Midbrain (tissue), 1 donor: ENCODE measurements around the gene DENND4C.
"Not testable (repeated sequence)": the region's sequence is repeated elsewhere in the genome, so short reads cannot be mapped to it uniquely, and the experiment has no call there.

Experiments used
- DNase-seq: peaks from one replicate; lab custom pipeline; 2025; lab: John Stamatoyannopoulos, UW

The DENND4C gene

DNA sequence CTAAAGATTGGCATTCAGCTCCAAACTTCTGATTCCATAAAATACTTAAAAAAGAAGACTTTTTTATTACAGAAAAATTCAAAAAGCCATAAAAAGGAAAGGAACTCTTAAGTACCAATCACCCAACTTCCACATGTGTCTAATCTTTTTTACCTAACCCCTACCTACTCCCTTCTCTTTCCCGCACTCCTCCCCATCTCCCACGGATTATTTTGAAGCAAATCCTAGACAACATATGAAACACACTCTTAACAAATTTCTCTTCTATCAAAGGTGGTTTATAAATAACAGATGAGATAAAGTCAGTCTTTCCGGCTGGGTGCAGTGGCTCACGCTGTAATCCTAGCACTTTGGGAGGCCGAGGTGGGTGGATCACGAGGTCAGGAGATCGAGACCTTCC, 5.9 kb upstream of the DENND4C start:
- no peak for DNase-seq

DNA sequence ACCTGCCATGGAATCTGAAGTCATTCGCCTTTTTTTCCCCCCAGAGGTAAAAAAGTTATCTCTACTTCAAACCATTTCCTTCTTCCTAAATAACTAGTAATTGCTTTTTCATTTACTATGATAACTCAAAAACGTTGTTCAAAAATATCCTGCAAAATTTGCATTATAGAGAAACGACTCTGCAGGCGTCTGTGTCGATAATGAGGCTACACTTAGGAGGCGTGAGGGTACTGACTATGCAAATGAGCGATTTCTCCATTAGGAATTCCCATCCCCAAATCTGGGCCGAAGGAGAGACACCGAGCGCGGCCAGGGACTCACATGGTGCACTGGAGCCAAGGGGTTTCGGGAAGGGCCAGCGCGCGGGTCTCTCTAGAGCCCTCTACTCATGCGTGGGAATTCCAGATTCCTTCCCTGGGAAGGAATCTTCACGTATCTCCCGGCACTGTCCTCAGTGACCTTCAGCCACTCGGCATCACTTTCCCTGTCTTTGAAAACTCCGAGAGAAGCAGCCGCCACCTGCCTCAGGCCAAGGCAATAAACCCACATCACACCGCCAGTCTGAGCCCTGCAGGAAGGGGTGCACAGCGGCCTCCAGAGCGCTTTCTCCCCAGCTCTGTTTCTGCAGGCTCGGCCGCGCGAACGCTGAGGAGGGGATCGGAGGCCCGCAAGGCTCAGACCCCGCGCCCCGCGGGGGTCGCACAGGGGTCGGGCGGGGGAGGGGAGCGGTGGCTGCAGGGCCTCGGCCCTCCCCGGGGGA, 718 bp upstream of the DENND4C start:
- no peak for DNase-seq

DNA sequence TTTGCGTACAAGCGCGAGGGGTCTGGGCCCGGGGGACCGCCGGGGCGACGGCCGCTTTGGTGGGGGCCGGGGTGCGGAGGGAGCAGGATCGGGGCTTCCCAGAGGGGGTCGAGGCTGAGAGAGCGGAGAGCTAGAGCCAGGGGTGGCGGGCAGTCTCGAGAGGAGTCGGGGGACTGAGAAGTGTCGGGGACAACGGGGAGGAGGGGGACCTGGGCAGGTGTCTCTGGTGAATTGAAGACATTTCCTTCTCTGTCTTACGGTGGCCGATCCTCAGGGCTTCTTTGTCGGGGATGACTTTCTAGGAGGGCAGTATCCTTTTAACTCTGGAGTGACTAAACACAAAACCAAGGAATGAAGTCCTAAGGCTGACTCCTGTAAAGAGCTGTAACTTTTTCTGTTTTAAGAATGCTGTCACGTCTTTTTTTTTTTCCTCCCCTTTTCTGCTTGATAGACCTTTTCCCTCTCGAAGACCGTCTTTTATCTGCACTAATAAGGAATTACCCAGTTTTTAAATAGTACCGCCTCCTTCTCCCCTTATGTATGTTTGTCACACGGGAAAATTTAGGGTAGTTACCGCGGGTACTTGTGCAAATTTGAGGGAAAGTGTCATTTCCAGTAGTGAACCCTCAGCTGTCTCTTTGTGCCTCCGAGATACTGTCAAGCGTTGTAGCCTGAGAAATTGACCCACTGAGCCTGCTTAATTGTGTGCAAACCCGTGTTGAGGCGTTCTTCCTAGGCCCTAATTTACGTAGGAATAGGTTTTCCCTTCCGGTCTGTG, 822 bp downstream of the DENND4C start:
- peak; percentile 43 for DNase-seq

DNA sequence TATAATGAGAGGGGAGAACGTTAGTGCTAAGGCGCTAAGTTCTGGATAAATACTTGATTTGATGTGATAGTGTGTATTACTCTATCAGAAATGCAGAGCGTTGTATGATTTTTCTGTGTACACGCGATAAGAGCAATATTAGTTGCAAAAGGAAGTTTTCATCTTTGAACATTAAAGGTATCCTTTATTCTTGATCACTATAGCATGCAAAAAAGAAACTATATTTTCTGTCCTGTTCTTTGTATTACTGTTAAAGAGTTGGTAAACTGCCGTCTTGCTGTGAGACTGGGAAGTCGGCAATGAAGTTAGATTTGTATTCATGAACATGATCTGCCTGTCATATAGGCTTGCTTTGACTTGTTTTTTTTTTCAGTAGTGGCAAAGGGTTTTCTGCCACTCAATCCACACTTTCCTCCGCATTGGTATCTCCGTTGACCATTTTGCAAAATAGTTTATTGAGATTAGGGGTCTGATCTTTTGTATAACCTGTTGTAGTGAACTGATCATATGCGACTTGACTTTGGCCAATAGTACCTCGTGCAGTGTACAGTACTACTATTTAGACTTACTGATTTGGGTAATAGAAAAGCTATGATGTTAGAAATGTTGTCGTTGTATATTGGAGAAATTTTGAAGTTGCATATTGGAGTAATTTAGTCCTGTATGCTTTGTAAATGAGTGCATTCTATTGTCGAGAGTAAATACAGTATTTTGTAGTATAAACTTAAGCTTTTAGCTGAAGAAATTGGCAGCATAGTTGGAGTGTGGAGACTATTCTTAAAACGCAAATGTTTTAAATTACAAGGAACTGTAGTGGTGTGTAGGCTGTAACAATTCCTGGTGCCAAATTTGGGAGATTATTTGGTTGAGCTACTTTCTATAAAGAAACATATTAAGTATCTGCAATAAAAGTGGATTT, 1.7 kb downstream of the DENND4C start:
- DNase-seq = no peak

DNA sequence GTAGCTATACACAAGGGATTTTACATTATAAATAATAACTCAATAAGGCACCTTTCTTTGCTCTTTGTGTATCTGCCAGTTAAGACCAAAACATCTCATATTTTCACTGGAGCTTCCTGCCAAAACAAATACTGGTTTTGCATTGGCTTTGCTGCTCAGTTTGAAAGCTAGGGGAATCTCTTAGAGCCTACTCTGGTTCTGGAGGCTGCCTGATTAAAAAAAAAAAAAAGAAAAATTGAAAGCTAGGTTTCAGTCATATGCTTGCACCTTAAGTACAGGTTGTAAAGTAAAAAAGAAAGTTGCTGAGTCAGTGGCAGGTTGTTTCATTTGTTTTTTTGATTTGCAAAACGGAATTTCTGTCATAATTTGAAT, 2.3 kb downstream of the DENND4C start:
- DNase-seq = no peak

DNA sequence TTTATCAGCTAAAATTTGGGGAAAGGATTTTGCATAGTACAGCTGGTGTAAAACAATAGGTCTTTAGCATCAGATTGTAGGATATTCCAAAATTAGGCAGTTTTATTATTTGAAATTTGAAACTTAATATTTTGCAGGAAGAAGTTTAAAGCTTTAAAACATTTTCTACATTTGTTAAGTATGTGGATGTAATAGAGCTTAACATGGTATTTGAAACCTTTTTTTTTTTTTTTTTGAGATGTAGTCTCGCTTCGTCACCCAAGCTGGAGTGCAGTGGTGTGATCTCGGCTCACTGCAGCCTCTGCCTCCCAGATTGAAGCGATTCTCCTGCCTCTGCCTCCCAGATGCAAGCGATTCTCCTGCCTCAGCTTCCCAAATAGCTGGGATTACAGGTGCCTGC, 2.9 kb downstream of the DENND4C start:
- DNase-seq = no peak

DNA sequence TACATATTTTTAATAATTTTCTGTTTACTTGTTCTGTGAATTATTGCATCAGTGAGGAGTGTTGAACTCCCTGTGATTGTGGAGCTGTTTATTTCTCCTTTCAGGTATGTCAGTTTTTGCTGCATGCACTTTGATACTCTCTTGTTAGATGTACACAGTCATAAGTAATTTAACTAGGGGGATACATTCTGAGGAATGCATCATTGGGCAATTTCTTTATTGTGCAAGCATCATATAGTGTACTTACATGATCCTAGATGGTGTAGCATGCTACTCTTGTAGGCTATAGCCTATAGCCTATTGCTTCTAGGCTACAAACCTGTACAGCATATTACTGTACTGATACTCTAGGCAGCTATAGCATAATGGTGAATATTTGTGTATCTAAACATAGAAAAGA, 9.5 kb downstream of the DENND4C start:
- DNase-seq = no peak

DNA sequence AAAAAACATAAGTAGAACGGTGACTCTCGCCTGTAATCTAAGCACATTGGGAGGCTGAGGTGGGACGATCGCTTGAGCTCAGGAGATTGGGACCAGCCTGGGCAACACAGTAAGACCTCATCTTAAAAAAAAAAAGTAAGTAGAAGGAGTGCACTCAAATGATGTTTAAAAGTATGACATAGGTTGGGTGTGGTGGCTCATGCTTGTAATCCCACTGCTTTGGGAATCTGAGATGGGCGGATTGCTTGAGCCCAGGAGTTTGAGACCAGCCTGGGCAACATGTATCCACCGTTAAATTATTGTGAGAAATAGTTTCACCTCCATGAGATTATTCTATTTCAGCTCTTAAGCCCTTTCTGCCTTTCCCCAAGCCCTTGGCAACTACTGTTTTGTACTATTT, 11.2 kb downstream of the DENND4C start:
- no peak for DNase-seq

DNA sequence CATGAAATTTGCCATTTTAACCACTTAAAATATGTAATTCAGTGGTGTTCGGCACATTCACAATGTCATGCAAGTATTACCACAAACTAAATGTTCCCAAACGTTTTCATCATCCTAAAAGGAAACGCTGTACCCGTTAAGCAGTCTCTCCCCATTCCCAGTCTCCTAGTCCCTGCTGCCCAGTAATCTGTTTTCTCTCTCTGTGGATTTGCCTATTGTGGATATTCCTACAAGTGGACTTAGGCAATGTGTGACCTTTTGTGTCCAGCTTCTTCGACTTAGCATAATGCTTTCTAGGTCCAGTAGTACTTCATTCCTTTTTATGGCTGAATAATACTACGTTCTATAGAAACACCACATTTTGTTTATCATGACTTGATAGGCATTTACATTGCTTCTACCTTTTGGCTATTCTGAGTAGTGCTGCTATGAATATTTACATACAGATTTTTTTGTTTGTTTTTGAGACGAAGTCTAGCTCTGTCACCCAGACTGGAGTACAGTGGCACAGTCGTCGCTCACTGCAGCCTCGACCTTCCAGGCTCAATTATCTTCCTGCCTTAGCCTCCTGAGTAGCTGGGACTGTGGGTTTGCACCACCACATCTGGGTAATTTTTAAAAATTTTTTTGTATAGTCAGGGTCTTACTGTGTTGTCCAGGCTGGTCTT, 13.0 kb downstream of the DENND4C start:
- DNase-seq = no peak

DNA sequence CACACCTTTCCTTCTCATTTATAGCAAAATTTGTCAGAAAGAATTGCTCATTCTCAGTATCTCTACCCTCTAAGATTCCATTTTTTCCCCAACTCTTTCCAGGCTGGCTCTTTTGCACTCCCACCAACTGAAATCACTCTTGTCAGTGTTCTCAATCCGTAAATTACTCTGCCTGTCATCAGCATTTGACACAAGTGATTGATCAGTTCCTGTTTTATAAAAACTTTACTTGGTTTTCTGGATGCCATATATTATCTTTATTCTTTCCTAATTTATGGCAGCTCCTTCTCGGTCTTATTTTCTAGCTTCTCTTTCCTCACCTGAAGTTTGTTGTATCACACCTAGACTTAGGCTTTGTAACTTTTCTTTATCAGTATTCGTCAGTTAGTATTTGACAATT, 16.4 kb downstream of the DENND4C start:
- no peak for DNase-seq

DNA sequence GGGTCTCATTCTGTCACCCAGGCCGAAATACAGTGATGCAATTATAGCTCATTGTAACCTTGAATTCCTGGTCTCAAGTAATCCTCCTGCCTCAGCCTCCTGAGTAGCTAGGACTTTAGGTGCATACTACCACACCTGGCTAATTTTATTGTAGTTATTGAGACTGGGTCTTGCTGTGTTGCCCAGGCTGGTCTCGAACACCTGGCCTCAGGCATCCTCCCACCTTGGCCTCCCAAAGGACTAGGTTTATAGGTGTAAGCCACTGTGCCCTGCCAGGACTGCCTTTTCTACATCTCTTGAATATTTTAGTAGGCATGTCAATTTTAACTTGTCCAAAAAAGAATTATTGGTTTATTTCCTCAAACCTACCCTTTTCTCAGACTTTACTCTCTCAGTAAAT, 16.9 kb downstream of the DENND4C start:
- no peak for DNase-seq

DNA sequence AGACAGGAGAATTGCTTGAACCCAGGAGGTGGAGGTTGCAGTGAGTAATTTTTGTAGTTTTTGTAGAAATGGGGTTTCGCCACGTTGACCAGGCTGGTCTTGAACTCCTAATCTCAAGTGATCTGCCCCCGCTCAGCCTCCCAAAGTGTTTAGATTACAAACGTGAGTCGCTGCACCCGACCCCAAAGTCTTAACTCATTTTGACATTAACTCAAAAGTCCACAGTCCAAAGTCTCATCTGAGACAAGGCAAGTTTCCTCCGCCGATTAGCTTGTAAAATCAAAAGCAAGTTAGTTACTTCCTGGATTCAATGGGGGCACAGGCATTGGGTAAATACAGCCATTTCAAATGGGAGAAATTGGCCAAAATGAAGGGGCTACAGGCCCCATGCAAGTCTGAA, 19.9 kb downstream of the DENND4C start:
- not testable (repeated sequence) for DNase-seq

DNA sequence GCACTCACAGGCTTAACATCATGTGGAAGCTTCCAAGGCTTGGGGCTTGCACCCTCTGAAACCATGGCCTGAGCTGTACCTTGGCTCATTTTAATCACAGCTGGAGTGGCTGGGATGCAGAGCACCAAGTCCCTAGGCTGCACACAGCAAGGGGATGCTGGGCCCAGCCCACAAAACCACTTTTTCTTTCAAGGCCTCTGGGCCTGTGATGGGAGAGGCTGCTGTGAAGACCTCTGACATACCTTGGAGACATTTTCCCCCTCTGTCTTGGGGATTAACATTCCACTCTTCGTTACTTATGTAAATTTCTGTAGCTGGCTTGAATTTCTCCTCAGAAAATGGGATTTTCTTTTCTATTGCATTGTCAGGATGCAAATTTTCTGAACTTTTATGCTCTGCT, 20.7 kb downstream of the DENND4C start:
- not testable (repeated sequence) for DNase-seq

DNA sequence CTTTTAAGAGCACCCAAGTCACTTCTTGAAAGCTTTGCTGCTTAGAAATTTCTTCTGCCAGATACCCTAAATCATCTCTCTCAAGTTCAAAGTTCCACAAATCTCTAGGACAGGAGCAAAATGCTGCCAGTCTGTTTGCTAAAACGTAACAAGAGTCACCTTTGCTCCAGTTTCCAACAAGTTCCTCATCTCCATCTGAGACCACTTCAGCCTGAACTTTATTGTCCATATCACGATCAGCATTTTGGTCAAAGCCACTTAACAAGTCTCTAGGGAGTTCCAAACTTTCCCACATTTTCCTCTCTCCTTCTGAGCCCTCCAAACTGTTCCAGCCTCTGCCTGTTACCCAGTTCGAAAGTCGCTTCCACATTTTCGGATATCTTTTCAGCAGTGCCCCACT, 21.1 kb downstream of the DENND4C start:
- DNase-seq = not testable (repeated sequence)

DNA sequence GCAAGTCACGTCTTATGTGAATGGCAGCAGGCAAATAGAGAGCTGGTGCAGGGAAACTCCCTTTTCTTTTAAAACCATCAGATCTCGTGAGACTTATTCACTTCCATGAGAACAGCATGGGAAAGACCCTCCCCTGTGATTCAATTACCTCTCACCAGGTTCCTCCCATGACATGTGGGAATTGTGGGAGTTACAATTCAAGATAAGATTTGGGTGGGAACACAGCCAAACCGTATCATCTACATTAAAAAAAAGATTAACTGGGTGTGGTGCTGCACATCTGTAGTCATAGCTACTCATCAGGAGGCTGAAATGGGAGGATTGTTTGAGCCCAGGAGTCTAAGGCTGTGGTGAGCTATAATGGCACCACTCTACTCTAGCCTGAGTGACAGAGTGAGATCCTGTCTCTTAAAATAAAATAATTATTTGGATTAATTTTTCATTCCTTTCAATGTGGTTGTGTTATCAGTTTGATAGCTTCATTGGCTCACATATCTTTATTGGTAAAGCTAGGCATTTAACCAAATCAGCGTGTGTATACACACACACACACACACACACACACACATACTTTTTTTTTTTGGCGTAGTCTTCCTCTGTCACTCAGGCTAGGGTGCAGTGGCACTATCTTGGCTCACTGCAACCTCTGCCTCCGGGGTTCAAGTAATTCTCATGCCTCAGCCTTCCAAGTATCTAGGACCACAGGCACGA, 21.8 kb downstream of the DENND4C start:
- no peak for DNase-seq

DNA sequence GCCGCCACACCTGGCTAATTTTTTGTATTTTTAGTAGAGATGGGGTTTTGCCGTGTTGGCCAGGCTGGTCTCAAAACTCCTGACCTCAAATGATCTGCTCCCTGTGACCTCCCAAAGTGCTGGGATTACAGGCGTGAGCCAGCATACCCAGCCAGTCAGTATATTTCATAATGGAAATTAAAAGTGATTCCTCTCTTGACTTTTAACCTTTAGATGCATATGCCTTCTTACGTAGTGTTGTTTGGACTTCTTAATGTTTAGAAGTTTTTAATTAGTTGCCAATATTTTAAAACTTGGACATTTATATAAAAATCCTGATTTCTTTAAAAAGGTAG, 22.4 kb downstream of the DENND4C start:
- DNase-seq = no peak

DNA sequence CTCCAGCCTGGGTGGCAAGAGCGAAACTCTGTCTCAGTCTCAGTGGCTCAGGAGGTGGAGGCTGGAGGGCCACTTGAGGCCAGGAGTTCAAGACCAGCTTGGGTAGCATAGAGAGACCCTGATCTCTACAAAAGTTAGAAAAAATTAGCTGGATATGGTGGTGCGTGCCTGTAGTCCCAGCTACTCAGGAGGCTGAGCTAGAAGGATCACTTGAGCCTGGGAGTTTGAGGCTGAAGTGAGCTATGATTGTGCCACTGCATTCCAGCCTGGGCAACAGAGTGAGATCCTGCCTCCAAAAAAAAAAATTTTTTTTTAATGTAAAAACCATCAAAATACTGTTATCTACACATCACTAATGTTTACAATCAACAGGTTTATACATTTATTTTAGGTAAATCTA, 24.6 kb downstream of the DENND4C start:
- DNase-seq = no peak

DNA sequence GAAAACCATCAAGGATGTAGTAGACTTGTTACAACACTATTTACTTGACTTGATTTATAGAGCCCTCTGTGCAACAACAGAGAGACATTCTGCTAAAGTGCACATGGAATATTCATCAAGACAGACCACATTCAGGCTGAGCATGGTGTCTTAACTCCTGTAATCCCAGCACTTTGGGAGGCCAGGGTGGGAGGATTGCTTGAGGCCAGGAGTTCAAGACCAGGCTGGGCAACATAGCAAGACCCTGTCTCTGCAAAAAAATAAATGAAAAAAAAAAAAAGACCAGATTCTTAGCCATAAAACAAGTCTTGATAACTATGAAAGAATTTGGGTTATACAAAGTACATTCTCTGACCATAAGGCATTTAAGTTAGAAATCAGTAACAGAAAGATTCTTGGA, 25.3 kb downstream of the DENND4C start:
- DNase-seq = no peak

DNA sequence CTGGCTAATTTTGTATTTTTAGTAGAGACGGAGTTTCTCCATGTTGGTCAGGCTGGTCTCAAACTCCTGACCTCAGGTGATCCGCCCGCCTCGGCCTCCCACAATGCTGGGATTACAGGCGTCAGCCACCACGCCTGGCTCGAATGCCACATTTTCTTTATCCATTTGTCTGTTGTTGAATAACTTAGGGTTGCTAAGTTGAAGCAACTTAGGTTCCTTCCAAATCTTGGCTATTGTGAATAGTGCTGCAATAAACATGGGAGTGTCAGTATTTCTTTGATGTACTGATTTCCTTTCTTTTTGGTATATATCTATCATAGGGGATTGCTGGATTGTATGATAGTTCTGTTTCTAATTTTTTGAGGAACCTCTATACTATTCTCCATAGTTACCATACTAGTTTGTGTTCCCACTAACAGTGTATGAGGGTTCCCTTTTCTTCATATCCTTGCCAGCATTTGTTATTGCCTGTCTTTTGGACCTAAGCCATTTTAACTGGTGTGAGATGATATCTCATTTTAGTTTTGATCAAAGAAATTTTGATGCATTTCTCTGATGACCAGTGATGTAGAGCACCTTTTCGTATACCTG, 29.3 kb downstream of the DENND4C start:
- DNase-seq = not testable (repeated sequence)

DNA sequence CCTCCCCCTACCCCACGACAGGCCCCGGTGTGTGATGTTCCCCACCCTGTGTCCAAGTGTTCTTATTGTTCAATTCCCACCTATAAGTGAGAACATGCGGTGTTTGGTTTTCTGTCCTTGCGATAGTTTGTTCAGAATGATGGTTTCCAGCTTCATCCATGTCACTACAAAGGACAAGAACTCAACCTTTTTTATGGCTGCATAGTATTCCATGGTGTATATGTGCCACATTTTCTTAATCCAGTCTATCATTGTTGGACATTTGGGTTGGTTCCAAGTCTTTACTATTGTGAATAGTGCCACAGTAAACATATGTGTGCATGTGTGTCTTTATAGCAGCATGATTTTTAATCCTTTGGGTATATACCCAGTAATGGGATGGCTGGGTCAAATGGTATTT, 35.1 kb downstream of the DENND4C start:
- not testable (repeated sequence) for DNase-seq

DNA sequence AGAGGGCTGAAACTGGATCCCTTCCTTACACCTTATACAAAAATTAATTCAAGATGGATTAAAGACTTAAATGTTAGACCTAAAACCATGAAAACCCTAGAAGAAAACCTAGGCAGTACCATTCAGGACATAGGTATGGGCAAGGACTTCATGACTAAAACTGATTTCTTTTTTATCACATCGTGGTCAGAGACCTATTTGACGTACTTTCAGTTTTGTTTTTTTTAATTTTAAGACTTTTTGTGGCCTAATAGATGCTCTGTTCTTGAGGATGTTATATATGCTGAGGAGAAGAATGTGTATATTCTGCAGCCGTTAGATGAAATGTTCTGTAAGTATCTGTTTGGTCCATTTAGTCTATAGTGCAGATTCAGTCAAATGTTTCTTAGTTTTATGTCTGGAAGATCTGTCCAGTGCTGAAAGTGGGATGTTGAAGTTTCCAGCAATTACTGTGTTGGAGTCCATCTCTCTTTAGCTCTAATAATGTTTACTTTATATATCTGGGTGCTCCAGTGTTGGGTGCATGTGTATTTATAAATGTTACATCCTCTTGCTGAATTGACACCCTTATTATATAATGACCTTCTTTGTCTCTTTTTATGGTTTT, 36.4 kb downstream of the DENND4C start:
- DNase-seq = not testable (repeated sequence)
